Left ventricle myocardium inferior (tissue), 1 donor: ENCODE results near the gene RFX2. TPM values are rescaled to one million over a fixed set of nuclear protein-coding genes. Genes with fewer than 3 reads are reported as not detected.

Experiments used
- DNase-seq: peaks from one replicate; pipeline ENCODE4 v3.0.0-alpha.2; 2020
- H3K27ac ChIP-seq: fragments of 200-600 bp; replicated peaks from 2 replicates; pipeline ENCODE4 v1.8.0; 2021
- H3K27me3 ChIP-seq: fragments of 200-600 bp; 2 replicates; pipeline ENCODE4 v1.8.0; 2021; ENCODE audit warnings: low read depth
- H3K36me3 ChIP-seq: fragments of 200-600 bp; 2 replicates; pipeline ENCODE4 v1.8.0; 2021
- H3K4me1 ChIP-seq: fragments of 200-600 bp; 2 replicates; pipeline ENCODE4 v1.8.0; 2021
- H3K4me3 ChIP-seq: fragments of 200-600 bp; 2 replicates; pipeline ENCODE4 v1.8.0; 2021; ENCODE audit warnings: mild to moderate bottlenecking, moderate library complexity
- H3K9me3 ChIP-seq: fragments of 200-600 bp; replicated peaks from 2 replicates; pipeline ENCODE4 v1.8.0; 2021
- intact Hi-C: fragments of 100-400 bp; cut with micrococcal nuclease; formaldehyde crosslinking; loops from one replicate; pipeline ENCODE4 v1.11.0; 2022
- long read RNA-seq: library from polyadenylated mRNA; unstranded; transcript quantifications from one replicate; pipeline ENCODE4 v2.0.0, GENCODE V29; 2021
- total RNA-seq: library from RNA; stranded (reverse); fragmentation: NEBNext Ultra II Directional; extraction: Animal tissue kit (Norgen Biotek cat#: 25700); gene quantifications from one replicate; pipeline ENCODE4 v1.2.1, GENCODE V29; 2021
- TF ChIP-seq, protein P1 (sequence below): fragments of 200-600 bp; IDR thresholded peaks from 2 replicates; pipeline ENCODE4 v1.8.0; 2021; ENCODE audit warnings: antibody characterized with exemption, mild to moderate bottlenecking, borderline replicate concordance
- donor health status: DM: no; HTN: yes; CAD: no; lungs with severe emphysema.

RFX2 gene
- total RNA-seq: 6.1 TPM
- long read RNA-seq, transcript RFX2-222 (17 exons, 2,578 nt): major isoform, 6 of 22 reads
- long read RNA-seq, partial matches to known transcripts: 5 of 22 reads
- long read RNA-seq, other reads (novel, unspliced or antisense): 8 of 22 reads

DNA sequence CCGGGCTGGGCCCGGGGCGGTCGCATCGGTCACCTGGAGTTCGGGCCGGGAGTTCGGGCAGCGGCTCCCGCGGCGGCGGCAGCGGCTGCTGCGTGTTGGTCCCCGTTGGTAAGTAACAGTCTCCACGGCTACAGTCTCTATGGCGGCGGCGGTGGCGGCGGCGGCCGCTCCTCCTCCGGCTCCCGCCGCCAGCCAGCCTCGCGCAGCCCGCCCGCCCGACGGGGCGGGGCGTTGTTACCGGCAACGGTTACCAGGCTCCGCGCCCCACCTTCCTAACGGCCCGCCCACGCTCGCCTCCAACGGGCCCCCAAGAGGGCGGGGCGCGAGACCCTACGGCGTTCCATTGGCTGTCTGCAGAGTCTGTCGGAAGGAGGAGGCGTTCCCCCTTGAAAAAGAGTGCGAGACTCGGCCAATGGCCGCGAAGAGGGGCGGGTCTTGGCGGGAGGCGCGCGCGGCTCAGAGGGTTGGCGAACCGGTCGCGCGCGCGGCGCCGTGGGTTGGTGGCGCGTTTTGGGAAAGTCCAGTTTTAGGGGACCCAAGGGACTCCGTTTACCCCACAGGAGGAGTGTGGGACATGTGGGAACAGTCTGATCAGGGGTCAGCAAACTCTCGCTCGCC lies at the start of gene RFX2:
Gene RFX2, minus strand, starts transcription at position 141 of the 618 bp plus-strand sequence. CDS start 63,004 bp downstream, outside the sequence.
- Histone ChIP-seq H3K27ac (peak within 1 kb of the TSS; percentile 86), H3K4me3 (peak within 1 kb of the TSS; percentile 82), H3K27me3 (no peaks in the 10 kb centered on the region), H3K9me3 (no peaks in the 10 kb centered on the region), H3K36me3 (no peaks in the 10 kb centered on the region), H3K4me1 (peaks cover 36% of the 10 kb centered on the region)
- intact Hi-C loops: no loop called here
- DNase-seq: peak; percentile 99
- TF ChIP-seq, protein P1, sequence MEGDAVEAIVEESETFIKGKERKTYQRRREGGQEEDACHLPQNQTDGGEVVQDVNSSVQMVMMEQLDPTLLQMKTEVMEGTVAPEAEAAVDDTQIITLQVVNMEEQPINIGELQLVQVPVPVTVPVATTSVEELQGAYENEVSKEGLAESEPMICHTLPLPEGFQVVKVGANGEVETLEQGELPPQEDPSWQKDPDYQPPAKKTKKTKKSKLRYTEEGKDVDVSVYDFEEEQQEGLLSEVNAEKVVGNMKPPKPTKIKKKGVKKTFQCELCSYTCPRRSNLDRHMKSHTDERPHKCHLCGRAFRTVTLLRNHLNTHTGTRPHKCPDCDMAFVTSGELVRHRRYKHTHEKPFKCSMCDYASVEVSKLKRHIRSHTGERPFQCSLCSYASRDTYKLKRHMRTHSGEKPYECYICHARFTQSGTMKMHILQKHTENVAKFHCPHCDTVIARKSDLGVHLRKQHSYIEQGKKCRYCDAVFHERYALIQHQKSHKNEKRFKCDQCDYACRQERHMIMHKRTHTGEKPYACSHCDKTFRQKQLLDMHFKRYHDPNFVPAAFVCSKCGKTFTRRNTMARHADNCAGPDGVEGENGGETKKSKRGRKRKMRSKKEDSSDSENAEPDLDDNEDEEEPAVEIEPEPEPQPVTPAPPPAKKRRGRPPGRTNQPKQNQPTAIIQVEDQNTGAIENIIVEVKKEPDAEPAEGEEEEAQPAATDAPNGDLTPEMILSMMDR: no peak

DNA sequence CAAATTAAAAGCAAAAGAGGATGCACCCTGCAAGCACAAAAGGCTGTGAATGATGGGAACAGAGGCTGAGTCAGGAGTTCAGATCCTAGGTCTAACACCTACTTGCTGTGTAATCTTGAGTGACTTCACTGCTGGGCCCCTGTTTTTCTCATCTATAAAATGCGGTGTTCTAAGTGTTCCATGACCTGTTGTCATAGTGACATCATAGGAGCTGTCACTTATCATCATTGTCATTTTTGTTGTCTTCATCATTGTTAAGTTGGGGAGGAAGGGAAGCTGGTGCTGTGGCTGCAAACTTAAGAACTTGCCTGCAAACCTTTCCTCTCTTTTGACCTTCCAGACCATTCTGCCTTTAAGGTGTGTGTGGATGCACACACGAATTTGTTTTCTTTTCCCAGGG lies 45.7 kb upstream of the RFX2 start:
- Histone ChIP-seq H3K9me3 (peaks cover 44% of the 10 kb centered on the region), H3K27ac (no peak overlapping the region), H3K36me3 (no peaks in the 10 kb centered on the region), H3K4me1 (no peaks in the 10 kb centered on the region), H3K4me3 (no peak overlapping the region), H3K27me3 (no peaks in the 10 kb centered on the region)
- TF ChIP-seq, protein P1: no peak
- intact Hi-C loops: no loop called here
- DNase-seq: no peak

DNA sequence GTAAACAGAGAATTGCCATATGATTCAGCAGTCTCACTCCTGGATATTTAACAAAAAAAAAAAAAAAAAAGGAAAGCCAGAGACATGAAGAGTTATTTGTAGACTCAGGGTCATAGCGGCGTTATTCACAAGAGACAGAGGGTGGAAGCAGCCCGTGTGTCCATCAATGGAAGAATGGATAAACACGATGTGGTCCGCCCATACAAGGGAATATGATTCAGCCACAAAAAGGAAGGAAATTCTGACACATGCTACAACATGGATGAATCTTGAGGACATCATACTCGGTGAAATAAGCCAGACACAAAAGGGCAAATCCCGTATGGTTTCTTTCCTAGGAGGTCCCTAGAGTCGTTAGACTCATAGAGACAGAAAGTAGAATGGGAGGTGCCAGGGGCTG lies 40.0 kb upstream of the RFX2 start:
- no peak overlapping the region for H3K27ac ChIP-seq
- no peaks in the 10 kb centered on the region for H3K4me1 ChIP-seq
- TF ChIP-seq, protein P1: no peak
- peaks cover 16% of the 10 kb centered on the region for H3K9me3 ChIP-seq
- intact Hi-C loops: no loop called here
- no peak for DNase-seq
- H3K36me3 ChIP-seq: no peaks in the 10 kb centered on the region
- H3K4me3 ChIP-seq: no peak overlapping the region
- H3K27me3 ChIP-seq: no peaks in the 10 kb centered on the region

DNA sequence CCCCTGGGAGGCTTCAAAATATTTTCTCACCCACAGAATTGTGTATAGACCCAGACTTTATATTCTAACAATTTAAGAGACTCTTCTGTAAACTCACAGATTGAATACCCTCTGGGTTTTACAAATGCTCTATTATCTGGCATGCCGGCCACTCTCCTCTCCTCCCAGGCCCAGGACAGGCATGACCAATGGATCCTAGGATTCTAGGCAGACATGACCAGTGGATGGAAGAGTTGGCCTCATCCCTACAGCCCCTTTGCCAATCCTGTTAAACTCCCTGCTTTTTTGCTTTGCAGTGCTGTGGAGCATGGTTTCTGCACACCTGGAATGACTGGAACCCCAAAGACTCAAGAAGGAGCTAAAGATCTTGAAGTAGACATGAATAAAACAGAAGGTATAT lies 30.9 kb upstream of the RFX2 start:
- peaks cover 4% of the 10 kb centered on the region for H3K9me3 ChIP-seq
- DNase-seq: no peak
- no peaks in the 10 kb centered on the region for H3K27me3 ChIP-seq
- TF ChIP-seq, protein P1: no peak
- no peaks in the 10 kb centered on the region for H3K4me1 ChIP-seq
- H3K36me3 ChIP-seq: no peaks in the 10 kb centered on the region
- intact Hi-C loops: no loop called here
- no peak overlapping the region for H3K27ac ChIP-seq
- H3K4me3 ChIP-seq: no peak overlapping the region

DNA sequence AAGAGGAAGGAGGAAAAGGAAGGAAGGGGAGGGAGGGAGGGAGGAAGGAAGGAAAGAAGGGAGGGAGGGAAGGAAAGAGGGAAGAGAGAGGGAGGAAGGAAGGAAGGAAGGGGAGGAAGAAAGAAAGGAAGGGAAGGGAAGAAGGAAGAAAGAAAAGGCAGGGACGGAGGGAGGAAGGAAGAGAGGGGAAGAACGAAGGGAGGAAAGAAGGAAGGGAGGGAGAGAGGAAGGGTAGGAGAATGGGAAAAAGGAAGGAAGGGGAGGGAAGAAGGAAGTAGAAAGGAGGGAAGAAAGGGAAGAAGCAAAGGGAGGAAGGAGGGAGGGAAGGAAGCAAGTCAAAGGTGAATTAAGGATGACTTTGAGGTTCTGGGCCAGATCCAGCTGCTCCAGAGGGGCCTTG lies 28.2 kb upstream of the RFX2 start:
- Histone ChIP-seq H3K27ac (no peak overlapping the region), H3K9me3 (peaks cover 4% of the 10 kb centered on the region), H3K4me1 (no peaks in the 10 kb centered on the region), H3K4me3 (no peak overlapping the region), H3K36me3 (no peaks in the 10 kb centered on the region), H3K27me3 (no peaks in the 10 kb centered on the region)
- no peak for DNase-seq
- TF ChIP-seq, protein P1: no peak
- intact Hi-C loops: no loop called here
